Activated CD4-positive, alpha-beta T cell treated with anti-CD3 and anti-CD28 coated beads for 4 hours (primary cell): ENCODE data around the gene STARD4.

ENCODE experiments used
- DNase-seq, 2 donors: peaks; one replicate each; pipeline ENCODE4 v3.0.0-alpha.2; 2020

Gene STARD4

DNA sequence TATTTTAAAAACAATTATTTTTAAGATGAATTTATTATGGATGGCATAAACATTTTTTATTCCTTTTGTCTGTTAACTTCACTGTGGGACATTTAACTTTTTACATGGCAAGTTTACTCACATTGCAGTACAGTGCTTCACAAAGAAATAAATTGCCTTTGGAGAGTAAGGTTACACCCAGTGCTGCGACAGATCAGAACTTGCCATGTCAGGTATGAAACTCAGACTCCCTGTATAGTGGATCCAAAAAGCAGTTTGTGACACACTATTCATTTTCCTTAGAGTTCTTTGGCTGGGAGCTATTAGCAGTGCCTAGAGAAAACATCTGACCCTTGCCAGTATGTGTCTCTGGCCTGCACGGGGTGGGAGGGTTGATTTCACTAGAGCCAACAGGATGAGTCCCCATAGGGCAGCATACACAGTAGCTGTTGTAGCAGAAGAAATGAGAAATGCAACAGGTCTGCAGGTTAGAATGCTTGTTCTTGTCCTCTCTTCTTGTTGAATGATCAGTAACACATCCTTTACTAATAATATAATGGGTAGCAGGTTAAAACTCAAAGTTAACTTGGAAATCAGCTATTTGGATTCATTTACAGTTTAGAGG lies 42.9 kb downstream of the STARD4 start:
- DNase-seq = no peak

DNA sequence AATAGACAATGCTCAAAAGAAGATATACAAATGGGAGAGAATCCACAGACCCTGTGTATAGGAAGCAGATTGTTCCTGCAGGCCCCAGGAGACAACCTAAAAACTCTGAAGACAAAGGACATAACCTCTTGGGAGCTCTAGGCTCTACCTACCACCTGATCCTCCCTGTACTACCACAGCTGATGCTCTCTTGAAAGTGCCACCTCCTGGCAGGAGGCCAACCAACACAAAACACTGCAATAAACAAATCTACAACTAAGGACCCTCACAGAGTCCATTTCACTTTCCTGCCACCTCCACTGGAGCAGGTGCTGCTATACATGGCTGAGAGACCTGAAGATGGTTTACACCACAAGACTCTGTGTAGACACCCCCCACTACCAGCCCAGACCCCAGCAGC lies 49.0 kb downstream of the STARD4 start:
- no peak for DNase-seq

DNA sequence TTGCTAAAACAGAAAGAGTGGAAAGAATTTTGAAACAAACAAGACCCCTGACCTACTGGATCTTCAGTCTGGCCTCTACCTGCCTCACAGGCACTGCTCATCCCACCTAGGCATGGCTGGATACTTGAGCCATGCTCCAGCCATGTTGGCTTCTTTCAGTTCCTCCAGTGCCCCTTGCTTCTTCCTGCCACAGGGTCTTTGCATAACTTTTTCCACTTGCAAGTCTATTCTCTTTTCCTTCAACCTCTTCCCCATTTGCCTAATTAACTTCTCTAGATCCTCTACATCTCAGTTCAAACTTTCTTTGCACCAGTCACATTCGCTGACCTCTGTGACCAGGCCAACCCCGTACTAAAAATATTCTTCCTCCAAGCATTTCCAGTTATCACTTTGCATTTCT lies 50.4 kb downstream of the STARD4 start:
- no peak for DNase-seq

DNA sequence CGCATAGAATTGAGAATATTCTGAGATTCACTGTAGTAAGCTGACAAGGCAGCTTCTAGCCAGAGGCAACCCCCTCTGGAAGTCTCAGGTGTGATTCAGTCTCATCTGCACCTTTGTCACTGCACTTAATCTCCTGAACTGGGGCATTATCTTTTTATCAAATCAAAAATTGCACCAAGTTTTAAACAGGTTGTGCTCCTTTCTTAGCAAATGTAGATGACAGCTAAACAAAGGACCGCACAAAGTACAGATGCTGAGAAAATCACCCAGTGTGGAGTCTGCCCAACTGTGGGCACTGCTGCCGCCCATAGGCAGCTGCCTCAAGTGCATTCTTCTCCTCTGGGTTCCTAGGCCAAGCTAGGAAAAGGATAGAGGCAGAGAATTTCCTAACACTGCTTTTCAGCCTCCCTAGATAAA lies 51.1 kb downstream of the STARD4 start:
- no peak for DNase-seq

DNA sequence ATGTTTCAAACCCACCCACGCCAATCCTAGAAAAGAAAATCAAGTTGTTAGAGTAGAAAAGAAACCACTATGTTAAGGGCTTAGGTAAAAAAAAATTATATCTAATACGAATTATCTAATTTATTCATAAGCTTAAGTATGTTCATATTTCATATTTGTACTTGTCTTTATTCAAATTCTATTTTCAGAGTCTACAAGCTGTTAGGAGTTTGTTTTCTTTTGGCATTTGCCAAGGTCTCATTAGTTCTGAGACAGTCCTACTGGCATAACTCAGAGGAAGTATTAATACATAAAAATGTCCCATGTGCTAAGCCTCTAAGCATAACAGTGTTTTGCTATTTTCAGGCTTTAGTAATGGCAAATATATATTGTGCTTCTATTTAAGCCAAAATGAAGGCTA lies 57.6 kb downstream of the STARD4 start:
- no peak for DNase-seq

DNA sequence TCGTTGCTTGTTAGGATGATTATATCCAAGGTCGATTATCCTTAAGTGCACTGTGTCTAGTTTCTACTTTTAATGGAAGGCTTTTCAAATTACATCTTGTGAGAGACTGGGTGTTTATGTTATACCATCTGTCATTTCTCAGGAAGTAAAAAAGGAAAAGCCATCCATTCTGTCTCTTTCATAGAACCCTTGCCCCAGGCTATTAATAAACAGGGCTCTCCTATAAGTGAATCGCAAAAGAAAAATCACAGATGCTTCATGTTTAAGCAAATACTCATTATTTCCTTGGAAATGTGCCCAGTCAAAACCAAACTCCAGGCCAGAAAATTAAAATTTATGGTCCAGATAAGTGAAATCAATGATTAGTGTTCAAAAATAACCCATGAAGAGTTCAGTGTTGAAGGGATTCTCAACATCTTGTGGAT lies 58.1 kb downstream of the STARD4 start:
- DNase-seq = no peak

DNA sequence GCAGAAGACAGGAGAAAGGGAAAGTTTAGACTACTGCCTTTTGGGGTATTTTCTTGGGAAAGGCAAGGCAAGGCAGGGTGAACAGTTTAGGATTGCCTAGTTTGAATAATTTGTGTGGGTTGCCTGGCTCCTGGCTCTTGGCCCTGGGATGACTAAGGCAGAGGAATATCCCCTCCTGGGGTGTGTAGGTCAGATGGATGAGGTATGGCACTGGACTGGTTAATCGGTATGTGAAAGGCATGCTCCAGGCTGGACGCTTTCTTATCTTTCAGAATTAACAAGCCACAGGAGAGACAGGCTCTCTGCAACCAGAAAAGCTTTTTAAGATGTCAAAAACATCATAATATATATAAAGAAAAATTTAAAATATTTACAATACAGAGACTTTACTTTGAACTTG lies 58.6 kb downstream of the STARD4 start:
- DNase-seq = no peak

DNA sequence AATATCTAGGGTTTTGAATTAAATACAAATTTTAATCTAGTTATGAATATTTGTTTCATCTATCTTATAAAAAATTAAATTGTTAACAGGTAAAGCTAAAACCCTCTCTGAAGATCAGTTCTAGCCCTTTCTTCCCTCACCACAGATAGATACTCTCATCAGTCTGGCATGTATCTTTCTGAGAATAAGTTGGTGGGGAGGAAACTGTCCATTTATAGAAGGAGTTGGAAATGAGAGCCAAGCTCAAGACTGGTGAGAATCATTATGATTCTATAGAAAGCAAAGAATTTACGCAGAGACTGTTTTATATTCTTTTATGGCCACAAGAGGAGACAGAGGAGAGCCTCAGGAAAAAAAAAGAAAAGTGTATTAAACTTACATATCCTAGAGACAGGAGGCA lies 59.0 kb downstream of the STARD4 start:
- no peak for DNase-seq

DNA sequence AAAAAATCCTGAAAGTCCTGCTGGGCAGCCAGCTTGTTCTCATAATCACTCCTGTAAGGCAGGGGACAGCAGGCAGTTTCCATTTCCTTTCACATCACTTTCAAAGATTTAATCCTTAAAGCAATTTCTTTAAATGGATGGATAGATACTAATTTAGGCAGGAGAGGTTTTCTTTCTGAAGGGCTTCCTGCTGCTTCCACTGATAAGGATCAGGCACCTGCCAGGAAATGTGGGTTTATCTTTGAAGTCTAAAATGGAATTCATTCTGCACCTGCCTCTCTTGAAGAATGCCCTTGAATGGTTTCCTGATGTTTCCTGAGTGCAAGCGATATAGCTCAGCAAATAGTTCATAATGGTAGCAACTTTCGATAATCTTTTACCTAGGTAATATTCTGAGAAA lies 64.5 kb downstream of the STARD4 start:
- DNase-seq = no peak

DNA sequence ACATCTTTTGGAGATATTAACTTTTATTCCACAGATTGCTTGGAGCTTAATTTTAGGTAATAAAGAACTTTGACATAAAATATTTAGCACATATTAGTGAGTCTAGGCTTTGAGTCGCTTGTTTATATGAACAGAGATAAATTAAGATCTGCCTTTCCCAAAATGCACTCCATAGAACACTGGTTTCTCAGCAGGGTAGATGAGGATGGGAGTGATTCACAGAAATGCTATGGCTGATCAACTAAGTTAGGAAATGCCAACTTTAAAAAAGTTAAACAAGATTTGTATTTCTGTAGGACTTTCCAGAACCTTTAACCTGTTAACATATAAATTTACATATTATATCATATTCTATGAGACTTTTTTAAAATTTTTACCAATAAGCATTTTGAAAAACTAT lies 65.2 kb downstream of the STARD4 start:
- DNase-seq = no peak
